Measurements from ENCODE around the gene REN.

The REN gene

DNA sequence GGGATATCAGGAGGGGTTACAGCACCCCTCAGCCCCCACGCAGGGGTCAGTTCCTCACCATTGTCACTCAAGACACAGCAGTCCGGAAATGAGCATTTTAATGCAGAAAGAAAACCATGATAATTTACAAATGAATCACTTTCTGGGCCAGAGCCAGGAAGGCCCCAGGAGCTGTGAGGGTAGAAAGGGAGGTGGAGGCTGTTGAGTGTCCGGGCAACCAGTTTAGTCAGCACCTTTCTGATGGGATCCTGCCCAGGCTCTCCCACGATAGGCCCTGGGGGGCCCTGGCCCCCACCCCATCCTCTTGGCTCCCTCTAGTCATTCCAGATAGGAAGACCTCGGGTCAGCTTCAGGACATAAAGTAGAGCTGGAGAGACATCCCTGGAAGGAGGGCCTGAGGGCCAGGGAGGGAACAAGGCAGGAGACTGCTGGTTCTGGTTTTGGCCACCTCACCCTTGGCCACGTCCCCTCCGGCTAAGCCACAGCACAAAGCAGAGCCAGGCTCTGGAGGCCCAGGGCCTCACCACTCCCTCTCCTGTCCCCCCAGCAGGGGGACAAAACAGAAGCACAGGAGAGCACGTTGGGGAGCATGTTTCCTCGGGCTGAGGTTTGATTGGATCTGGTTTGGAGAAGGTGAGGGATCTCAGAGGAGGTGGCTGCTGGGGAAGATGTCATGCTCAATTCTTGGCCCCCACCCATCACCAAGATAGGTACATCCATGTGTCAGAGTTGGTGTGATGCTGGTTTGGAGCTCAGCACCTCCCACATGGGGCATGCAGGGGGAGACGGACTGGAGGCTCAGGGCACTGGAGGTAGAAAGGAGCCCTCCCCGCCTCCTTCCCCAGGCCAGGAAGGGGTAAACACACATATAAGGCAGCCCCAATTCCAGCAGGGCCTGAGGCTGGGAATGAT, 34.9 kb downstream of the REN start:
- DNase-seq = no peak

DNA sequence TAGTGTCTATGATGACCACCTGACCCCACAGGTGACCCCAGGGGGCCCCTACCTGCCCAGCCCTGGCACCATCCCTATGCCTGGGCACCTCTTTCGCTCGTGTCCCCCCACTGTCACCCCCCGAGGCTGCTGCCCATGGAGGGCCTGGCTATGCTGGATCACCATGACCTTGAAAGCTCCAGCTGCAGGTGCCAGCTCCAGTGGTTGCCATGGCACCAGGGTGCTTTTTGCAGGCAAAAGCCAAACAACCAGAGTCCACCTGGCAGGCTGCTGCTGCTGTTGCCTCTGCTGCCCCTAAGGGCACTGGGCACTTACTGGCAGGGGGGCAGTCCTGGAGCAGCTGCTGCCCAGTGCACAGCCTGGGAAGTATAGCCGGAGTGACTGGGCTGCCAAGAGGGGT, 36.0 kb downstream of the REN start:
- DNase-seq = peak; percentile 81

DNA sequence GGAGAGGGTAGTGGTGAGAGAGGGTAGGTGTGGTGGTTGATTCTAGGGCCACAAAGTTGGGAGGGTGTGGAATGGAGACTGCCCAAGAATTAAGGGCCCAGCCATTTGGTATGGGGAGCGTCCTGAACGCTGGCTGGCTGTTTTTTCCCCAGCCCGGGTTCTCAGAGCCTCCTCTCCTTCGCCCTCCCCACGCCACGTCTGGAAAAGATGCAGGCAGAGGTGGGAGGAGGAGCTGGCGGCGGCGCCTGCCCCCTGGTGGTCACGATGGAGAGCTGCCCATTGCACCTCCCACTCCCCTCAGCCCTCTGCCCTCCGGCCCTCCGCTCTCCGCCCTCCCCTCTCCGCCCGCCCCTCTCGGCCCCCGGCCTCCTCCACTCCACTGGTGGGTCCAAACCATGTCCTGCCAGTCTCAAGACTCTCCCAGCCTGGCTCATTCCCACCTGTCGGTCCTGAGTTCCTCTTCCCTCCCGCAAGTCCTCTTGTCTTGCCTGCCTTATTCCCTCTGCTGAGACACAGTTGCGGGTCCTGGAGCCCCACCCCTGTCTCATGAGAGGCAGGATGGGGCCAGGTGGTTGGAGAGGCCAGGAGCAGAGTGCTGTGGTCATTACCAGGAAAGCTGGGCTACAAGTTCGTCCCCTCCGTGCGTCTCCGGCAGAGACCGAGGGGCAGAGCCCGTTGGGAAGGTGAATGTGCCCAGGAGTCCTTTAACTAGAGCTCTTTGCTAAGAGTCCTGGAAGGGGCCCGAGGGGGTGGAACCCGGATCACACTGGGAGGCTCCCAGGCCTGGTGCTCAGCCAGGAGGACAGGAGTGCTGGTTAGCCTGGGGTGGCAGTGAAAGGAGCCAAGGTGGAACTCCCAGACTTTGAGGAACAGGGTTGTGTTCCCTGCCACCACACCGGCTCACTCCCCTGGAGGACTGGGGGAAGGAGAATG, 36.9 kb downstream of the REN start:
- DNase-seq = peak; percentile 82

DNA sequence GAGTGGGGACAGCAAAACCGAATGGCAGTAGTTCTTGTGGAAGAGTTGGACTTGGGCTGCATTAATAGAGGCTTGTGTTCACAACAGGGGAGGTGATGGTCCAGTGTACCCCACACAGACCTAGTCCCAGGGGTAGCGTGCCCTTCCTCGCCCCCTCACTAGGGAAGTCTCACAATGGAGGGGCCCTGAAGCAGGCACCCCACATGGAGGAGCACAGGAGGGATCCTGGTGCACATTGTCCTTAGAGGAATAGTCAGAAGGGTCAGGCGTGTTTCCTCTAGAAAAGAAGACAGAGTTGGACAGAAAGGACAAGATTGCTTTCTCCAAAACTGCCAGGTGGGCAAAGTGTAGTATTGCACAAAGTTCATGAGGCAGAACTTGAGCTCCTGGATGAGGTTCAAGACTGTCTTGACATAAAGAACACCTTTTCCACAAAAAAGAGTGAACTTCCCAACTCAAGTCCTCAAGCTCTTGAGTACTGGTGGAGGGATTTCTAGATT, 37.6 kb downstream of the REN start:
- DNase-seq = no peak

DNA sequence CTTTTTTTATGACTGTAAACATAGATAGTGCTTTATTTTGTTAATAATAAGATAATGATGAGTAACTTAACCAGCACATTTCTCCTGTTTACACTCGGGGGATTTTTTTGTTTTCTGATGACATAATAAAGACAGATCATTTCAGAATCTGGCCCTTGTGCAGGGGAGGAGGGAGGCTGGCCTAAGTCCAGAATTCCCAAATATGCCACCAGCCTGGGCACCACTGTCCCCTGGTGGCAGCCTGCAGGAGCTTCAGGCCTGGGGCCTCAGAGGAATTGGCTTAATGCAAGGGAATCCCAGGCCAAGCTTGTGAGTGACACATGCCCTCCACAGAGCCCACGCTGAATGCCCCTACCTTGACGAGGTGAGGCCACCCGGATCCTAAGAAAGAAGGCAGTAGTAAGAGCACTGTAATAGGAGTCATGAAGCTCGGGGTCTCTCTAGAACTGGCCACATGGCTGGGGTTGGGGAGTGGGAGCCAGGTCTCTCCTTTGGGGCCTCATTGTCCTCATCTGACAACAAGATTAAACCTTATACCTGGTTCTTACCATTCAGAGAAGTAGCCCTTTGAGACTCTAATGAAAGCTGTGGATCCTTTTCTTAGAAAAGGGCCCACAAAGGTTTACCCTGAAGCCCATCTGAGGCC, 38.4 kb downstream of the REN start:
- DNase-seq = peak; percentile 63

DNA sequence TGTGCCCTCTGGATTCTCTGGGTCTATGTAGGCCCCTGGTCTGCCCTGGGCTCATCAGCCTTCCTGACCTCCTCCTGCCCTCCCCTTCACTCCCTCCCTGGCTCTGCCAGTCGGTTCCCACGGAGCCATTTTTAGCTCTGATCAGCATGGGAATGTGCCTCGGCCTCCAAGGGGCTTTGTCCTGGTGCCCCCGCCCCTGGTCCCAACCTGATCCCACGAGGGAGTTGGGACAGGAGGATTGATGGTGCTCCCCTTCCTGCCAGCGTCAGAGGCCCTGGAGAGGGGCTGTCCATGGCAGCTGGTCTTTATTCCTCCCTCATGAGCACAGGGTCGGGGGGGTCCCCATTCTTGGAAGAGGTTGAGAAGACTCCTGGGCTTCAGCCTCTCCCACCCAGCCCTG, 39.2 kb downstream of the REN start:
- DNase-seq = no peak

DNA sequence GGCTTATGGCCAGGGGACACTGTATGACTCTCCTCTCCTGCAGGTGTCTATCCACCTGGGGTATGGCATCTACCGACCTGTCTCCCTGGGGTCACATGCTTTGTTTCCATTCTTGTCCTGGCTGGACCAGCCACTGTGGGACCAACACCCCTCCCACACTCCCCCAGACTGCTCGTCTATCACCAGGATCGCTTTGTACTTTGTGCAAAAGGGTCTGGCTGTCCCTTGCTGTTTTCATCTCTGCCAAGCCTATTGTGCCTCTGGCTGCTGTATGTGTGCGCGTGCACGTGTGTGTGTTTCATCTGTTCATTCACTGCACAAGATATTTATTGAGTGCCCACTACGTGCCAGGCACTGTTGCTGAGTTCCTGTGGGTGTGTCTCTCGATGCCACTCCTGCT, 39.8 kb downstream of the REN start:
- DNase-seq = no peak

DNA sequence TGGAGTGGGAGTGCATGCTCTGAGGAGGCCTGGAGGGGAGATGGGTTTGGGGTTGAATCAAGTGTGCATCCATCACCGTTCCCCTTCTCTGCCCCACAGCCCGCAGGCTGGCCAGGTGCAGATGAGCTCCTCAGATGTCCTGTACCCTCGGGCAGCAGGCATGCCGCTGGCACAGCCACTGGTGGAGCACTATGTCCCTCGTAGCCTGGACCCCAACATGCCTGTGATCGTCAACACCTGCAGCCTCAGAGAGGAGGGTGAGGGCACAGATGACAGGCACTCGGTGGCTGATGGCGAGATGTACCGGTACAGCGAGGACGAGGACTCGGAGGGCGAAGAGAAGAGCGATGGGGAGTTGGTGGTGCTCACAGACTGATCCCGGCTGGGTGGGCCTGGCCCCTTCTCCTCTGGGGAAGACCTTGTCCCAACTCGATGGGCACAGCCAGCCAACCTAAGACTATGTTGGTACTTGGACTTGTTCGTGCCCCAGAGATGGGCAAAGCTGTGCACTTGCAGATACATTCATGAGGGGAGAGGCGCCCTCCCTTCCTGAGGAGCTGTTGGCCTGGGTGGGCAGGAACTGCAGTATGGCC, 40.3 kb downstream of the REN start:
- DNase-seq = no peak

DNA sequence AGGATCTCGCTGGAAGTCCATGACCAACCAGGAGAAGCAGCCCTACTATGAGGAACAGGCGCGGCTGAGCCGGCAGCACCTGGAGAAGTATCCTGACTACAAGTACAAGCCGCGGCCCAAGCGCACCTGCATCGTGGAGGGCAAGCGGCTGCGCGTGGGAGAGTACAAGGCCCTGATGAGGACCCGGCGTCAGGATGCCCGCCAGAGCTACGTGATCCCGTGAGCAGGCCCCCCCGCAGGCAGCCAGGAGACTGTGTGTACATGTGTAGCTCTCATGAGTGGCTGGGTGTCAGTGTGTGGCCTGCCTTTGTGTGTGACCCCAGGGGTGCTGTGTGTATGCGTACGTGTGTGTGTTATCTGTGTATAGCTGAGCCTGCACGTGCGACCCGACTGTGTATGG, 41.5 kb downstream of the REN start:
- no peak for DNase-seq

DNA sequence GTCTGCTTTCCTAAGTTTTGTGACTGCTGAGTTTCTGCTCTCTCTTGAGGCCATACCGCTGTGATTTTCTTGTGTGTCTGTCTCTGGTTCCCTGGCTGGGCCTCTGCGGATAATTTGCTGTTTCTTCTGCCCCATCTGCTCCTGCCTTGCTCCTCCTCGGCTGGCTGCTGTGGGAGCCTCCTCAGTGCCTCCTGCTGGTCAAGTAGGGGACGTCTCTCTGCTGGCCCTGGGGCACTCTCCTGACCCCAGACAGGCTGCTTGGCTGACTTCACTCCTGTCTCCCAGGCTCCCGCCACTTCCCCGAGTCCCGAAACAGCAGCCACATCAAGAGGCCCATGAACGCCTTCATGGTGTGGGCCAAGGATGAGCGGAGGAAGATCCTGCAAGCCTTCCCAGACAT, 42.8 kb downstream of the REN start:
- DNase-seq = no peak

DNA sequence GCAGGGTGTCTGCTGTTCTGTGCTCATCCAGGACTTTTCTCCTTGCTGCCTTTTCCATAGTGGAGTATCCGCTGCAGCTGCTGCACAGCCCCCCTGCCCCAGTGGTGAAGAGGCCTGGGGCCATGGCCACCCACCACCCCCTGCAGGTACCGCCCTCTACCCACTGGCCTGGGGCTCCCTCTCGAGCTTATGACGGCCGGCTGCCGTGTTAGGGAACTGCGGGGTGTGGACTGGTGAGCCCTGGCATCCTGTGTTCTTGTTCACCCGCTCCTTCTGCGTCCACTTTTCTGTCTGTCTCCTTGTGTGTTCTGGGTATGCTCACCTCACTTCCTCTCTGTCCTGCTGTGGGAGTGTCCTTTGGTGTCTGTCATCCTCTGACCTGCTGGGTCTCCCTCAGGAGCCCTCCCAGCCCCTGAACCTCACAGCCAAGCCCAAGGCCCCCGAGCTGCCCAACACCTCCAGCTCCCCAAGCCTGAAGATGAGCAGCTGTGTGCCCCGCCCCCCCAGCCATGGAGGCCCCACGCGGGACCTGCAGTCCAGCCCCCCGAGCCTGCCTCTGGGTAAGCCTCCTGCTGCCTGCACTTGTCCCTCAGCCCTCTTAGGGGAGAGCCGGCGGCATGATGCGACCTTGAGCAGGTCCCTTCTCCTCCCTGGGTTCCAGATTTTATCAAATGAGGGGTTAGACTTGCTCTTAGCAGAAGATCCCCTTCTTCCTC, 44.1 kb downstream of the REN start:
- no peak for DNase-seq

DNA sequence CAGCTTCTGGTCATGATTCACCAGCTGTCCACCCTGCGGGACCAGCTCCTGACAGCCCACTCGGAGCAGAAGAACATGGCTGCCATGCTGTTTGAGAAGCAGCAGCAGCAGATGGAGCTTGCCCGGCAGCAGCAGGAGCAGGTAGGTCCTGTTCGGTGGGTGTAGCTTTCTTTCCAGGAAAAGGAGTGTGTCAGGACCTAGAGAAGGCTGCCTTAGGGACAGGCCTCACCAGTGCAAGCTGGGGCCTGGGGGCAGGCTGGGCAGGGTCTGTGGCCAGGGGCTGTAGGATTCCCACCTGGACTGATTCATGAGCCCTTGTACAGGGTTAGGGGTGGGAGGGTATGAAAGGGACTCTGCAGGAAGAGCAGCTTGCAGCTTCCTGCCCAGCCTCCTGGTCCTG, 49.6 kb downstream of the REN start:
- no peak for DNase-seq

DNA sequence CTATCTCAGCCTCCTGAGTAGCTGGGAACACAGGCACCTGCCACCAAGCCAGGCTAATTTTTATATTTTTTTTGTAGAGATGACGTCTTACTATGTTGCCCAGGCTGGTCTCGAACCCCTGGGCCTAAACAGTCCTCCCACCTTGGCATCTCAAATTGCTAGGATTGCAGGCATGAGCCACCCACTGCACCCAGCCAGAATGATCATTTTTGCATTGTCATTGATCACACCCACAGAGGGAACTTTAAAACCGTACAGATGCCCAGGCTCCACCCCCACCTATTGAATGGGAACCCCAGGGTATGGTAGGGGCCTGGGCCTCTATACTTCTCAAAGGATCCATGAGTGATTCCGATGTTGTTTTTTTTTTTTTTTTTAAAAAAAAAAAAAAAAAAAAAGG, 51.0 kb downstream of the REN start:
- DNase-seq = no peak

DNA sequence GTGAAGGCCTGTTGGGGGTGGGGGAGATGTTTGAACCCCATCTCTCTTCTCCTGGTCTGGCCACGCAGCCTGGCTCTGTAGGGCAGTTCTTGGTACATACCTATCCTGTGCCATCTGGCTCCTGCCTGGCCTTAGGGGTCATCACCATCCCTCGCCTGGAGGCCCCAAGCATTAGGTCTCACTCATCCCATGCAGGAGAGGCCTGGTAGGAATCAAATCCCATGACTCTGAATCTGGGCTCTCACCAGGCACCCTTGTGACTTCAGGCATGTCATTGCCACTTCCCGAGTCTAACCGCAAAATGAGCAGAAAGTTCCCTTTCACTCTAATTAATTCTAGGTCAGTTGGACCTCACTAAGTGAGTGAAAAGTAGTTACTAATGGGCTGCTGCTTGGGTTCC, 51.5 kb downstream of the REN start:
- DNase-seq = no peak

DNA sequence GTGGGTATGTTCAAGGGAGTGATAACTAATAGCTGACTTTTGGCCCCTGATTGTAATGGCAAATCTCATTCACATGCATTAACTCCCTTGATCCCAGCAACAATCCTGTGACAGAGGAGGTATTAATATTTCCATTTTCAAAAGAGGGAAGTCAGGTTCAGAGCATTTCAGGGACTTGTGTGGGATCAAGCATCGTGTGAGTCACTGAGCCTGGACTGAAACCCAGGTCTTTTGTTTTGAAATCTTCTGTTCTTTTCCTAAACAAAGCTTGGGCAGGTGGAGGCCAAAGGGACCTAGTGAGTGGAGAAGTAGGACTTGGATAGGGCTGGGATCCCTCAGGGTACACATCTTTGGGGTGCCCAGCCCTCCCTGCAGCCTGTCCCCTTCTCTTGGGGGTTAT, 52.2 kb downstream of the REN start:
- no peak for DNase-seq

DNA sequence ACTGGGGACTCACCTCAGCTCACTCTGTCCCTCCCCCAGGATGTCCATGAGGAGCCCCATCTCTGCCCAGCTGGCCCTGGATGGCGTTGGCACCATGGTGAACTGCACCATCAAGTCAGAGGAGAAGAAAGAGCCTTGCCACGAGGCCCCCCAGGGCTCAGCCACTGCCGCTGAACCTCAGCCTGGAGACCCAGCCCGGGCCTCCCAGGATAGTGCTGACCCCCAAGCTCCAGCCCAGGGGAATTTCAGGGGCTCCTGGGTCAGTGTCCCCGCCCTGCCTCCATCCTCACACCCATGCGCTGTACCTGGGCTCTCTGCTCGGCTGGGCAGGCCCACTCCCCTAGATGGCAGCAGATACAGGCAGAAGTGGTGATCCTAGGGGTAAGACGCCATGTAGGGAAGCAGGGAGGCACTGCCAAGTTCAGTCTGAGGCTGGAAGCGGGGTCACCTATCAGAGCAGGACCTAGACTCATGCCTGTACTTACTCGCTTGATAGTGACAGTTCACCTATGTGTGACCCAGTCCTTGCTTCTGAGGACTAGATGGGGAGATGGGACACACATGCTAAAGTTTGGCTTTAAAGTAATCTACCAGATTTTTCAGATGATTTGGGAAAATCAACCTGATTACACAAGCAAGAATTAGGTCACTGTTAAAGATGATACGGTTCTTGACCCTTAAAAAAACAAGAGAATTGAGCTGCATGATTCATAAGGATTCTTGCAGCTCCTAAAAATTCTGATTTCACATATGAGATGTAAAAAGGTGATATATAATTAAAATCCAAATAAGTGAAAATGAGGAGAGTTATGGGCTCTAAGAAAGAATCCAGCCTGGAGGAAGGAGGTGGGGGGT, 53.0 kb downstream of the REN start:
- DNase-seq = no peak

DNA sequence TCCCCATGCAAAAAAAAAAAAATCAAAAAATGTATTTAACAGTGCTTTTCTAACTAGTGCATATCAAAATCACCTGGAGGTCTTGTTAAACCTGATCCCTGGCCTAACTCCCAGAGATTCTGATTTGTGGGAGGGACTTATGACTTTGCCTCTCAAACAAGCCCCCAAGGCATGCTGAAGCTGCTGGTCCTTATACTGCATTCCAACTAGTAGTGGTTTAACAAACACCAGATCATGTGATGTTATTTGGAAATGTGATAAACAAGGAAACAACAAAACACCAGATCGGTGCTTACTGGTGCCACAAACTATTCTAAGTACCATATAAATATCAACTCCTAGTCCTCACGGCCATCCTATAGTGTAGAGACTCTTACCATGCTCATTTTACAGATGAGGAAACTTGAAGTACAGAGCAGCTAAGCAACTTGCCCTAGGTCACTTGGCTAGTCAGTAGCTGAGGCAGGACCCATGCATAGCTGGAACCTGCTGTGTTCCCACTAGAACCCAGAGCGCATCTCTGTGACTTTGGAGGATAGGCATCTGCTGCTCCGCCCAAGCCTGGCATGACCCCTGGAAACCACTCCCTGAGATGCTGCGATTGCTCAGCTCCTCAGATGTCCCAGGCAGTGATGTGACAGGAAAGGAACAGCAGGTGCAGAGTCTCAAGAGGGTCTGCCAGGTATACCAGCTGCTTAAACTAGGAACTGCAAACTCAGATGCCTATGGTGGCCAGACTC, 55.1 kb downstream of the REN start:
- DNase-seq = no peak

DNA sequence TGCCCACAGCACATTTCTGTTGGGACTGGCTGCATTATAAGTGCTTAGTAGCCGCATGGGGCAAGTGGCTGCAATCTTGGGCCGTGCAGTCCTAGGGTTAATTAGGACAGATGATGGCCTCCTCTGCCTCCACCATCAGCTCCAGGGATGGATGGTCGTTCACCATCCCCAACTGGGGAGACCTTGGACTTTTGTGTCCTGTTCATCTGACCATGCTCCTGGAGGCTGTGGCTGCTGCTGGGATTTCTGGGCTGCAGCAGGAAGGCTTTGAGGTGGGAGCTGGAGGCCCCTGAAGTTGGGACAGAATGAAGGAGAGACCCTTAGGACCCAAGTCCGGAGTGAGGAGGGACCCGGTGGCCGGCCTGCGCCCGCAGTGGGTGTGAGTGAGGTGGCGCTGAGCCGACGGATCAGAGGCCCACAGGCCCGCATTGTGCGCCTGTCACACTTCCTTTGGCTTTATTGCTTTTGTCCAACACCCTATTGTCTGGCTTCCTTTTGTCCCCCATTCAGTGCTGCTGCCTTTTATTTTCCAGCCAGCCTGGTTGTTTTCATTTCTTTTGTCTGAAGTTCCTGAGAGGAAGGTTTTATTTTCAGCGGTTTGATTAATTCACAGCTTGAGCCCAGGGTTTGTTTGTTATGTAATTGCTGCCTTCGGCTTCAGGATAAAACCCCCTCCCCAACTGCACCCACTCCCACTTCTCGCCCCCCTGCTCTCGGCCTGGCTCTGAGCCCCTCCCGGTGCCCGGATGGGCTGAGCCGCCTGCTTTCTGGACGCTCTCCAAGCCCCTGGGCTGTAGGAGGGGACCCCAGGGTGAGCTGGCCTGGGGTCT, 57.6 kb downstream of the REN start:
- peak; percentile 96 for DNase-seq

DNA sequence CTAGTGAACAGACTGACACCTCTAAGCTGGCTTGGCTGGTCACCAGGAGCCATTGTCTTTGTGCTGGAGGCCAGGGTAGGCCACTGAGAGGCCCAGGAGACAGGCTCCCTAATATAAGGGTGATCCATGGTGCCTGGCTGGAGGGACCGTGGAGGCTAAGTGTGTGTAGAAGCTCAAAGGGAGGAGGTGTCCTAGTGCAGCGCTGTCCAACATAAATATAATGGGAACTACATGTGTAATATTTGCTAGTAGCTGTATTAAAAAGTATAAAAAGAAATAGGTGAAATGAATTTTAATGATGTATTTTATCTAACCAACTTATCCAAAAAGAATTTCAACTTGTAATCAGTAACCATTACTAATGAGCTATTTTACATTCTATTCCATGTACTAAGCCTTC, 58.2 kb downstream of the REN start:
- DNase-seq = no peak

DNA sequence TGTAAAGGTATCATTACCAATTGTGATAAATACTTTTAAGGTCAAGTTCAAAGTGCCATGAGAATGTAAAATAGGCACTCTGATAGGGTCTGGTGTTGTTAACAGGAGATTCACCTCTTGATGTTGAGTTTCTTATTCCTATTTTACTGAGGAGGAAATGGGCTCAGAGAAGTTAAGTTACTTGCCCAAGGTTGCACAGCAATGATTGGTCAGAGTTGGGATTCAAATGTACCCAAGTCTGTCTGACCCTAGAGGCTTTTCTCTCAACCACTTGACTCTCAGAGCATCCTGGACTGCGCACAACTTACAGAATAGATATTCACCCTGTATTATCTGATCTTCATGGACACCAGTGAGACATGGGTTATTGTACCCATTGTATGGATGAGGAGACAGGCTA, 59.3 kb downstream of the REN start:
- DNase-seq = no peak
